NT2/D1 (cell line): ENCODE measurements around the gene BRAT1.

ENCODE experiments used
- YY1 ChIP-seq: IDR thresholded peaks from 2 replicates; pipeline ENCODE4 v1.6.1; 2011; ENCODE audit not compliant: insufficient read length, insufficient read depth
- ZNF274 ChIP-seq: IDR thresholded peaks from 2 replicates; pipeline ENCODE4 v1.6.1; 2011; ENCODE audit warnings: mild to moderate bottlenecking, low read depth, low read length

DNA sequence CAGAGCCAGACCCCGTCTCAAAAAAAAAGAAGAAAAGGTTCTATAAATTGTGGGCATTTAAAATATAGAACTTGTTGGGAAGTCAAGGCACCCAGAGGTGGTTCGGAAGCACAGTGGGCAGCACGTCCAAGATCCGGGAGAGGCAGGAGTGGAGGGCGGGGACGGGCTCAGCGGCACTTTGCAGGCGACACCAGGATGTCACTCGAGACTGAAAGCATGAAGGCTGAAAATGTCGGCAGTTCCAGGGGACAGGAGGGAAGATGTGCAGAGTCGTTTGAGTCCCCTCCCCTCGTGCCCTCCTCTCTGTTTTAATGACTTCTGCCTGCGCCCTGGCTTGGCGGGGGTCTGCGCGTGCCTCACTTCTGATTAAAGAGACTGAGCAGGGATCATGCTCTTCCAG lies 34.0 kb upstream of the BRAT1 start:
- no peak for TF ChIP-seq ZNF274
- no peak for TF ChIP-seq YY1
